ENCODE results near the gene IL5. TPM values are rescaled to one million over a fixed set of nuclear protein-coding genes. Genes with fewer than 3 reads are reported as not detected.

Gene IL5
- total RNA-seq, 1 experiment from 2014 or later = not detected

- ChIA-PET CTCF (interaction anchor here (0.6 to 3.3 kb wide), 6 partner anchors 37 to 971 kb away, joined by 3 to 20 read pairs (median 5); partner anchors contain the start of gene SLC22A4), POLR2A (interaction anchor here (0.7 kb wide), 1 partner anchor 11 kb away, joined by 7 read pairs; no protein-coding TSS in a partner anchor)
- TF ChIP-seq POLR2AphosphoS5 (IDR thresholded peaks at IDR 0.05; ENCODE audit: low read depth, low read length) (no peak), CTCF (IDR thresholded peaks at IDR 0.05) (peak; percentile 89), SIN3A (IDR thresholded peaks at IDR 0.05; ENCODE audit: borderline replicate concordance, insufficient read depth, low read depth, low read length) (no peak), REST (IDR thresholded peaks at IDR 0.05; ENCODE audit: insufficient read depth in 1 of 2, low read depth in 2 of 2, low read length in 1 of 2) (no peak), TCF7L2 (IDR thresholded peaks at IDR 0.05; ENCODE audit: low read depth, low read length) (no peak)
- in situ Hi-C loops (cut with HindIII; ENCODE audit: low pct_unique_long_range_greater_than_20kb, low sequenced_read_pairs) = no loop called here
- Histone ChIP-seq H3K27ac (ENCODE audit: low read length) (peak overlapping the region; percentile 58; the same call in 1 of the 2 replicates), H3K4me1 (ENCODE audit: control insufficient read depth, insufficient read depth, low read length) (peaks cover 18% of the 10 kb centered on the region), H3K27me3 (ENCODE audit: control insufficient read depth, insufficient read depth, low read length) (no peaks in the 10 kb centered on the region), H3K4me3 (ENCODE audit: low read depth in 2 of 2, low read length in 2 of 2) (no peak overlapping the region), H3K36me3 (ENCODE audit: control insufficient read depth, insufficient read depth, low read length) (peaks cover 2% of the 10 kb centered on the region; the same call in 1 of the 2 replicates), H3K9me3 (ENCODE audit: control insufficient read depth, insufficient read depth, low read depth, low read length) (no peaks in the 10 kb centered on the region)
- no peak for ATAC-seq
- intact Hi-C loops (cut with micrococcal nuclease; ENCODE audit: unreplicated experiment) = loop anchor here (1.0 to 2.0 kb wide), 2 partner anchors 82 to 115 kb away; no protein-coding TSS in a partner anchor
- no TSS peak for BruUV-seq (replicated peaks)
- no peak for DNase-seq (ENCODE audit: low read depth, low spot score)
These were observed 42.2 kb downstream of the IL5 start for GRCh38 chr5:132500931-132501628.

- Histone ChIP-seq H3K36me3 (ENCODE audit: control insufficient read depth, insufficient read depth, low read length) (peaks cover 2% of the 10 kb centered on the region; the same call in 1 of the 2 replicates), H3K4me3 (ENCODE audit: low read depth in 2 of 2, low read length in 2 of 2) (no peak overlapping the region), H3K27ac (ENCODE audit: low read length) (peak overlapping the region; percentile 58; the same call in 1 of the 2 replicates), H3K9me3 (ENCODE audit: control insufficient read depth, insufficient read depth, low read depth, low read length) (no peaks in the 10 kb centered on the region), H3K4me1 (ENCODE audit: control insufficient read depth, insufficient read depth, low read length) (peaks cover 19% of the 10 kb centered on the region), H3K27me3 (ENCODE audit: control insufficient read depth, insufficient read depth, low read length) (no peaks in the 10 kb centered on the region)
- TF ChIP-seq POLR2AphosphoS5 (IDR thresholded peaks at IDR 0.05; ENCODE audit: low read depth, low read length) (no peak), CTCF (IDR thresholded peaks at IDR 0.05) (no peak), TCF7L2 (IDR thresholded peaks at IDR 0.05; ENCODE audit: low read depth, low read length) (no peak), REST (IDR thresholded peaks at IDR 0.05; ENCODE audit: insufficient read depth in 1 of 2, low read depth in 2 of 2, low read length in 1 of 2) (no peak)
- BruUV-seq (replicated peaks) = no TSS peak
- in situ Hi-C loops (cut with HindIII; ENCODE audit: low pct_unique_long_range_greater_than_20kb, low sequenced_read_pairs) (no loop called here), intact Hi-C loops (cut with micrococcal nuclease; ENCODE audit: unreplicated experiment) (loop anchor here (2.0 kb wide), 1 partner anchor 82 kb away; no protein-coding TSS in a partner anchor)
- ATAC-seq (no peak), DNase-seq (ENCODE audit: low read depth, low spot score) (no peak)
- ChIA-PET CTCF (interaction anchor here (0.6 to 3.3 kb wide), 5 partner anchors 36 to 367 kb away, joined by 3 to 20 read pairs (median 5); partner anchors contain the start of gene SLC22A4), POLR2A (interaction anchor here (0.7 kb wide), 1 partner anchor 10 kb away, joined by 7 read pairs; no protein-coding TSS in a partner anchor)
These were observed 42.9 kb downstream of the IL5 start for GRCh38 chr5:132500244-132500930.

Data from Panc1 (cell line).